Cardiac muscle cell (in vitro differentiated cells and primary cell): ENCODE results near the gene FOXC1. TPM values are rescaled to one million over a fixed set of nuclear protein-coding genes. Genes with fewer than 3 reads are reported as not detected.

Experiments
- DNase-seq, 2 donors: peaks; one replicate each; pipeline versions ENCODE4 v3.0.0 to v3.0.0-alpha.2; 2010 to 2017; ENCODE audit warnings: low read depth in 1 of 2, low spot score in 1 of 2
- H3K27ac ChIP-seq: fragments of 200-600 bp; sonication (generic); 2 replicates; pipeline ENCODE4 v1.5.1; 2016
- H3K27me3 ChIP-seq: fragments of 200-600 bp; sonication (generic); 2 replicates; pipeline ENCODE4 v1.6.0; 2016; ENCODE audit warnings: control low read depth
- H3K36me3 ChIP-seq: fragments of 200-600 bp; sonication (generic); 2 replicates; pipeline ENCODE4 v1.5.1; 2016; ENCODE audit warnings: control low read depth
- H3K4me1 ChIP-seq: fragments of 200-600 bp; sonication (generic); 2 replicates; pipeline ENCODE4 v1.8.1; 2017; ENCODE audit warnings: low read depth, mild to moderate bottlenecking, mixed run types
- H3K4me3 ChIP-seq: fragments of 200-600 bp; sonication (generic); 2 replicates; pipeline ENCODE4 v1.5.1; 2016; ENCODE audit warnings: mild to moderate bottlenecking
- H3K9me3 ChIP-seq: fragments of 200-600 bp; sonication (generic); 2 replicates; pipeline ENCODE4 v1.5.1; 2017; ENCODE audit warnings: low read depth, mild to moderate bottlenecking, control low read depth
- CTCF ChIP-seq: IDR thresholded peaks from 2 replicates; pipeline ENCODE4 v1.5.1; 2012; ENCODE audit warnings: low read depth, mild to moderate bottlenecking, low read length
- polyA plus RNA-seq: library from polyadenylated mRNA; unstranded; fragments of >200 nt; fragmentation: Nextera tagmentation; extraction: Ambion mirVana; gene quantifications from 2 replicates; pipeline ENCODE4 v1.2.1, GENCODE V29; 2016
- total RNA-seq: library from RNA; depleted of rRNA; stranded (reverse); fragments of >200 nt; gene quantifications from 2 replicates; pipeline ENCODE4 v1.2.3, GENCODE V29; 2016

Gene FOXC1
- total and polyA plus RNA-seq, 2 experiments from 2014 or later, result 2.5 to 3.4 TPM

- no peak for DNase-seq
- TF ChIP-seq CTCF, result no peak
- no peak overlapping the region for H3K27ac ChIP-seq
- H3K27me3 ChIP-seq, result peaks cover 76% of the 10 kb centered on the region
- no peaks in the 10 kb centered on the region for H3K36me3 ChIP-seq
- H3K4me1 ChIP-seq, result peaks cover 8% of the 10 kb centered on the region
- H3K4me3 ChIP-seq, result peak overlapping the region; percentile 42
- no peaks in the 10 kb centered on the region for H3K9me3 ChIP-seq
Measured at GRCh38 chr6:1605004-1605892, 4.5 kb upstream of the FOXC1 start.

GRCh38 chr6:1605893-1606779 is 3.6 kb upstream of the FOXC1 start:
- H3K4me3 ChIP-seq, result no peak overlapping the region
- no peak for DNase-seq
- H3K27me3 ChIP-seq, result peaks cover 84% of the 10 kb centered on the region
- H3K27ac ChIP-seq, result no peak overlapping the region
- TF ChIP-seq CTCF, result no peak
- no peaks in the 10 kb centered on the region for H3K36me3 ChIP-seq
- peaks cover 8% of the 10 kb centered on the region for H3K4me1 ChIP-seq
- H3K9me3 ChIP-seq, result no peaks in the 10 kb centered on the region

GRCh38 chr6:1606780-1607515 is 2.8 kb upstream of the FOXC1 start:
- DNase-seq, result no peak
- H3K36me3 ChIP-seq, result no peaks in the 10 kb centered on the region
- H3K27me3 ChIP-seq, result peaks cover 91% of the 10 kb centered on the region
- no peaks in the 10 kb centered on the region for H3K9me3 ChIP-seq
- peaks cover 8% of the 10 kb centered on the region for H3K4me1 ChIP-seq
- H3K4me3 ChIP-seq, result peak overlapping the region; percentile 2
- no peak for TF ChIP-seq CTCF
- H3K27ac ChIP-seq, result no peak overlapping the region

- DNase-seq, result no peak
- no peak overlapping the region for H3K27ac ChIP-seq
- TF ChIP-seq CTCF, result no peak
- peaks cover 91% of the 10 kb centered on the region for H3K27me3 ChIP-seq
- peaks cover 15% of the 10 kb centered on the region for H3K4me1 ChIP-seq
- no peaks in the 10 kb centered on the region for H3K36me3 ChIP-seq
- H3K9me3 ChIP-seq, result no peaks in the 10 kb centered on the region
- H3K4me3 ChIP-seq, result peak overlapping the region; percentile 2
Measured at GRCh38 chr6:1607516-1608221, 2.0 kb upstream of the FOXC1 start.
